ENCODE data around the gene GLB1L3.
A peak's percentile ranks its signal among the peaks of the same experiment; 100 is the strongest.

Gene GLB1L3

GRCh38 chr11:134362192-134362901, 86.2 kb downstream of the GLB1L3 start:
- no peak for DNase-seq (ENCODE audit: low spot score)

GRCh38 chr11:134363161-134363560, 87.0 kb downstream of the GLB1L3 start:
- DNase-seq (ENCODE audit: low spot score) = no peak

GRCh38 chr11:134363592-134363991, 87.4 kb downstream of the GLB1L3 start:
- DNase-seq (ENCODE audit: low spot score) = no peak

GRCh38 chr11:134364261-134364660, 88.1 kb downstream of the GLB1L3 start:
- no peak for DNase-seq (ENCODE audit: low spot score)

GRCh38 chr11:134365011-134365925, 89.1 kb downstream of the GLB1L3 start:
- DNase-seq (ENCODE audit: low spot score) = peak; percentile 56

GRCh38 chr11:134366254-134366653, 90.1 kb downstream of the GLB1L3 start:
- no peak for DNase-seq (ENCODE audit: low spot score)

- no peak for DNase-seq (ENCODE audit: low spot score)
Measured at GRCh38 chr11:134367781-134368180, 91.6 kb downstream of the GLB1L3 start.

Data from SW480 (cell line).